Esophagus squamous epithelium (tissue), 5 donors: ENCODE data around the gene HOPX. TPM values are rescaled to one million over a fixed set of nuclear protein-coding genes. Genes with fewer than 3 reads are reported as not detected.

Experiments used
- DNase-seq: peaks from one replicate; lab custom pipeline; 2025; lab: John Stamatoyannopoulos, UW
- H3K27ac ChIP-seq, 4 donors: fragments of 200-600 bp; sonication (generic); one replicate each; pipeline ENCODE4 v1.5.1; 2016 to 2019; ENCODE audit warnings: mild to moderate bottlenecking in 1 of 4
- H3K27me3 ChIP-seq, 4 donors: fragments of 200-600 bp; sonication (generic); 1 replicate in 3 of 4; 2 replicates in 1 of 4; pipeline versions ENCODE4 v1.5.1 to v1.6.0; 2017 to 2021; ENCODE audit warnings: antibody characterized with exemption in 1 of 4
- H3K36me3 ChIP-seq, 3 donors: fragments of 200-600 bp; sonication (generic); one replicate each; pipeline ENCODE4 v1.5.1; 2016 to 2019
- H3K4me1 ChIP-seq, 3 donors: fragments of 200-600 bp; sonication (generic); one replicate each; pipeline ENCODE4 v1.5.1; 2017 to 2019
- H3K4me3 ChIP-seq, 4 donors: fragments of 200-600 bp; sonication (generic); 1 replicate in 3 of 4; 2 replicates in 1 of 4; pipeline ENCODE4 v1.5.1; 2016 to 2019; ENCODE audit warnings: mild to moderate bottlenecking in 2 of 4, moderate library complexity in 1 of 4
- H3K9me3 ChIP-seq, 3 donors: fragments of 200-600 bp; sonication (generic); one replicate each; pipeline ENCODE4 v1.5.1; 2016 to 2019
- CTCF ChIP-seq, 6 experiments: fragments of 450-650 bp in 4 of 6; fragments of 200-600 bp in 2 of 6; sonication (generic) in 2 of 6; IDR thresholded peaks; one replicate each; pipeline ENCODE4 v1.5.1; 2016 to 2019; ENCODE audit warnings: antibody characterized with exemption in 6 of 6, mild to moderate bottlenecking in 4 of 6, moderate library complexity in 4 of 6
- POLR2A ChIP-seq, 4 donors: fragments of 450-650 bp; IDR thresholded peaks; one replicate each; pipeline ENCODE4 v1.6.1; 2017; ENCODE audit warnings: antibody characterized with exemption in 4 of 4, mild to moderate bottlenecking in 4 of 4, moderate library complexity in 3 of 4
- WGBS, 2 donors: methylation state at CpG; one replicate each; pipeline ENCODE4 v1.1.5; 2018; 5-methylcytosine and 5-hydroxymethylcytosine counted together
- intact Hi-C: fragments of 100-400 bp; cut with DNase I; formaldehyde crosslinking; loops from one replicate; pipeline ENCODE4 v1.15.0; 2022
- total RNA-seq, 4 donors: library from RNA; depleted of rRNA; stranded (reverse); fragments of >200 nt; gene quantifications; one replicate each; pipeline ENCODE4 v1.1.0, GENCODE V29; 2016
- donor health status: DM: yes; HTN: yes; CAD: no.

HOPX gene
- total RNA-seq, 4 donors from 2014 or later = 319 to 373 (median 338) TPM

GRCh38 chr4:56630876-56631666 lies 50.0 kb downstream of the HOPX start:
- H3K27me3 ChIP-seq = no peaks in the 10 kb centered on the region
- no peaks in the 10 kb centered on the region for H3K9me3 ChIP-seq
- H3K36me3 ChIP-seq = no peaks in the 10 kb centered on the region
- intact Hi-C loops = no loop called here
- H3K4me3 ChIP-seq = no peak overlapping the region
- H3K4me1 ChIP-seq = peaks cover 13 to 59% (median 30%) of the 10 kb centered on the region in 3 donors
- no peak for TF ChIP-seq CTCF (IDR thresholded peaks at IDR 0.05)
- TF ChIP-seq POLR2A (IDR thresholded peaks at IDR 0.05) = no peak
- 19 to 24% methylated on average over 5 of the region's 5 CpGs for WGBS, 2 donors
- peak overlapping the region; percentile 45 to 76 (median 48) for H3K27ac ChIP-seq
- DNase-seq = no peak

GRCh38 chr4:56628592-56628991 lies 52.5 kb downstream of the HOPX start:
- Histone ChIP-seq H3K4me3 (no peak overlapping the region), H3K36me3 (no peaks in the 10 kb centered on the region), H3K27ac (peak overlapping the region in 2 of 4 donors; percentile 8 to 48), H3K4me1 (peaks cover 13 to 51% (median 30%) of the 10 kb centered on the region in 3 donors), H3K27me3 (no peaks in the 10 kb centered on the region), H3K9me3 (peaks cover 0 to 10% (median 10%) of the 10 kb centered on the region in 3 donors)
- intact Hi-C loops = no loop called here
- no peak for DNase-seq
- 50 to 60% methylated on average over 1 of the region's 1 CpG for WGBS, 2 donors
- TF ChIP-seq CTCF (IDR thresholded peaks at IDR 0.05) (no peak), POLR2A (IDR thresholded peaks at IDR 0.05) (no peak)

GRCh38 chr4:56627985-56628384 lies 53.1 kb downstream of the HOPX start:
- Histone ChIP-seq H3K27ac (peak overlapping the region in 2 of 4 donors; percentile 8 to 48), H3K36me3 (no peaks in the 10 kb centered on the region), H3K27me3 (no peaks in the 10 kb centered on the region), H3K4me3 (no peak overlapping the region), H3K4me1 (peaks cover 13 to 52% (median 29%) of the 10 kb centered on the region in 3 donors), H3K9me3 (peaks cover 0 to 10% (median 10%) of the 10 kb centered on the region in 3 donors)
- WGBS, 2 donors = 39 to 56% methylated on average over 2 of the region's 2 CpGs
- TF ChIP-seq CTCF (IDR thresholded peaks at IDR 0.05) = no peak
- TF ChIP-seq POLR2A (IDR thresholded peaks at IDR 0.05) = no peak
- no peak for DNase-seq
- intact Hi-C loops = no loop called here

GRCh38 chr4:56627375-56627774 lies 53.7 kb downstream of the HOPX start:
- no peak overlapping the region for H3K4me3 ChIP-seq
- peaks cover 0 to 10% (median 10%) of the 10 kb centered on the region in 3 donors for H3K9me3 ChIP-seq
- no peak for DNase-seq
- 64 to 83% methylated on average over 1 of the region's 1 CpG for WGBS, 2 donors
- intact Hi-C loops = no loop called here
- H3K27me3 ChIP-seq = no peaks in the 10 kb centered on the region
- TF ChIP-seq POLR2A (IDR thresholded peaks at IDR 0.05) = no peak
- no peak for TF ChIP-seq CTCF (IDR thresholded peaks at IDR 0.05)
- no peaks in the 10 kb centered on the region for H3K36me3 ChIP-seq
- peak overlapping the region in 2 of 4 donors; percentile 8 to 48 for H3K27ac ChIP-seq
- peaks cover 13 to 56% (median 34%) of the 10 kb centered on the region in 3 donors for H3K4me1 ChIP-seq

GRCh38 chr4:56626963-56627362 lies 54.1 kb downstream of the HOPX start:
- H3K4me3 ChIP-seq = no peak overlapping the region
- peaks cover 0 to 10% (median 10%) of the 10 kb centered on the region in 3 donors for H3K9me3 ChIP-seq
- H3K27ac ChIP-seq = peak overlapping the region in 2 of 4 donors; percentile 8 to 48
- no peaks in the 10 kb centered on the region for H3K27me3 ChIP-seq
- TF ChIP-seq POLR2A (IDR thresholded peaks at IDR 0.05) (no peak), CTCF (IDR thresholded peaks at IDR 0.05) (no peak)
- no peak for DNase-seq
- WGBS, 2 donors = 88 to 93% methylated on average over 2 of the region's 2 CpGs
- no peaks in the 10 kb centered on the region for H3K36me3 ChIP-seq
- peaks cover 13 to 56% (median 34%) of the 10 kb centered on the region in 3 donors for H3K4me1 ChIP-seq
- intact Hi-C loops = no loop called here
